ENCODE data around the gene ARHGAP6.

- TF ChIP-seq POLR2AphosphoS5 (IDR thresholded peaks at IDR 0.05; ENCODE audit: borderline replicate concordance, low read depth, low read length) (no peak), EZH2 (IDR thresholded peaks at IDR 0.05) (no peak), FOXP2 (optimal IDR thresholded peaks at IDR 0.05; ENCODE audit: control extremely low read depth, extremely low read length, insufficient read depth) (no peak)
Observed at GRCh38 chrX:11540532-11541377, 125.0 kb downstream of the ARHGAP6 start.

Data from SK-N-MC (cell line).